ENCODE data around the gene BPI.

Gene BPI

GRCh38 chr20:38278763-38279162 is 25.2 kb upstream of the BPI start:
- TF ChIP-seq USF1 (IDR thresholded peaks at IDR 0.05) (no peak), FOXM1 (IDR thresholded peaks at IDR 0.05; ENCODE audit: borderline replicate concordance, low read depth) (no peak)

- TF ChIP-seq CREB1 (IDR thresholded peaks at IDR 0.05; ENCODE audit: low read depth), result no peak
- TF ChIP-seq TEAD4 (IDR thresholded peaks at IDR 0.05), result no peak
- no peak for TF ChIP-seq RAD21 (IDR thresholded peaks at IDR 0.05; ENCODE audit: low read depth)
- TF ChIP-seq USF1 (IDR thresholded peaks at IDR 0.05), result no peak
- no peak for TF ChIP-seq FOXM1 (IDR thresholded peaks at IDR 0.05; ENCODE audit: borderline replicate concordance, low read depth)
- TF ChIP-seq ZBTB7A (IDR thresholded peaks at IDR 0.05; ENCODE audit: low read depth), result no peak
- no peak for TF ChIP-seq EGR1 (IDR thresholded peaks at IDR 0.05)
- TF ChIP-seq TAF1 (IDR thresholded peaks at IDR 0.05; ENCODE audit: low read depth), result no peak
- TF ChIP-seq REST (IDR thresholded peaks at IDR 0.05; ENCODE audit: low read depth), result no peak
- no peak for TF ChIP-seq TCF12 (IDR thresholded peaks at IDR 0.05; ENCODE audit: low read depth)
- TF ChIP-seq NFIC (IDR thresholded peaks at IDR 0.05), result no peak
- no peak for TF ChIP-seq EP300 (IDR thresholded peaks at IDR 0.05; ENCODE audit: borderline replicate concordance)
- TF ChIP-seq MAX (IDR thresholded peaks at IDR 0.05), result no peak
- no peak for TF ChIP-seq CEBPB (IDR thresholded peaks at IDR 0.05)
- TF ChIP-seq YY1 (IDR thresholded peaks at IDR 0.05; ENCODE audit: low read depth), result no peak
Observed at GRCh38 chr20:38283236-38283635, 20.7 kb upstream of the BPI start.

- TF ChIP-seq MAX (IDR thresholded peaks at IDR 0.05), result no peak
- no peak for TF ChIP-seq EGR1 (IDR thresholded peaks at IDR 0.05)
- no peak for TF ChIP-seq TCF12 (IDR thresholded peaks at IDR 0.05; ENCODE audit: low read depth)
- TF ChIP-seq YY1 (IDR thresholded peaks at IDR 0.05; ENCODE audit: low read depth), result no peak
- TF ChIP-seq FOXM1 (IDR thresholded peaks at IDR 0.05; ENCODE audit: borderline replicate concordance, low read depth), result no peak
- no peak for TF ChIP-seq CREB1 (IDR thresholded peaks at IDR 0.05; ENCODE audit: low read depth)
- TF ChIP-seq RAD21 (IDR thresholded peaks at IDR 0.05; ENCODE audit: low read depth), result no peak
- TF ChIP-seq TEAD4 (IDR thresholded peaks at IDR 0.05), result no peak
- TF ChIP-seq NFIC (IDR thresholded peaks at IDR 0.05), result no peak
- no peak for TF ChIP-seq ZBTB7A (IDR thresholded peaks at IDR 0.05; ENCODE audit: low read depth)
Observed at GRCh38 chr20:38284893-38285444, 19.0 kb upstream of the BPI start.

- TF ChIP-seq EP300 (IDR thresholded peaks at IDR 0.05; ENCODE audit: borderline replicate concordance) (no peak), YY1 (IDR thresholded peaks at IDR 0.05; ENCODE audit: low read depth) (no peak), CEBPB (IDR thresholded peaks at IDR 0.05) (no peak), TAF1 (IDR thresholded peaks at IDR 0.05; ENCODE audit: low read depth) (no peak), ZBTB7A (IDR thresholded peaks at IDR 0.05; ENCODE audit: low read depth) (no peak), NFIC (IDR thresholded peaks at IDR 0.05) (no peak), RAD21 (IDR thresholded peaks at IDR 0.05; ENCODE audit: low read depth) (no peak)
Observed at GRCh38 chr20:38286586-38287531, 17.1 kb upstream of the BPI start.

GRCh38 chr20:38290829-38291814 is 12.8 kb upstream of the BPI start:
- TF ChIP-seq TAF1 (IDR thresholded peaks at IDR 0.05; ENCODE audit: low read depth), result no peak
- TF ChIP-seq MAX (IDR thresholded peaks at IDR 0.05), result 0 out of 2 replicates have a peak, but pooled peaks have one; percentile 22
- TF ChIP-seq RAD21 (IDR thresholded peaks at IDR 0.05; ENCODE audit: low read depth), result 0 out of 2 replicates have a peak, but pooled peaks have one; percentile 30

GRCh38 chr20:38291966-38292365 is 12.0 kb upstream of the BPI start:
- TF ChIP-seq YY1 (IDR thresholded peaks at IDR 0.05; ENCODE audit: low read depth) (no peak), CREB1 (IDR thresholded peaks at IDR 0.05; ENCODE audit: low read depth) (no peak), RAD21 (IDR thresholded peaks at IDR 0.05; ENCODE audit: low read depth) (no peak), MAX (IDR thresholded peaks at IDR 0.05) (no peak), TCF12 (IDR thresholded peaks at IDR 0.05; ENCODE audit: low read depth) (no peak)

Measured in Ishikawa (cell line).